ENCODE measurements around the gene ATP8A1.
A peak's percentile ranks its signal among the peaks of the same experiment; 100 is the strongest.
"Not testable (repeated sequence)": the region's sequence is repeated elsewhere in the genome, so short reads cannot be mapped to it uniquely, and the experiment has no call there.

ATP8A1 gene

GRCh38 chr4:42391355-42391664, 265.6 kb downstream of the ATP8A1 start:
- DNase-seq (ENCODE audit: extremely low read depth, insufficient read length), result no peak
- H3K27me3 ChIP-seq (replicated peaks; ENCODE audit: control insufficient read depth, insufficient read depth, low read length), result no peaks in the 10 kb centered on the region
- TF ChIP-seq CTCF (IDR thresholded peaks at IDR 0.05; ENCODE audit: insufficient read depth, low read length, poor library complexity, severe bottlenecking), result no peak
- H3K4me3 ChIP-seq (replicated peaks; ENCODE audit: low read depth, low read length), result no peak overlapping the region
- H3K36me3 ChIP-seq (ENCODE audit: control insufficient read depth, insufficient read depth, low read length), result no peaks in the 10 kb centered on the region

GRCh38 chr4:42390622-42391354, 266.1 kb downstream of the ATP8A1 start:
- DNase-seq (ENCODE audit: extremely low read depth, insufficient read length), result peak; percentile 18
- no peak overlapping the region for H3K4me3 ChIP-seq (replicated peaks; ENCODE audit: low read depth, low read length)
- no peak for TF ChIP-seq CTCF (IDR thresholded peaks at IDR 0.05; ENCODE audit: insufficient read depth, low read length, poor library complexity, severe bottlenecking)
- no peaks in the 10 kb centered on the region for H3K27me3 ChIP-seq (replicated peaks; ENCODE audit: control insufficient read depth, insufficient read depth, low read length)
- no peaks in the 10 kb centered on the region for H3K36me3 ChIP-seq (ENCODE audit: control insufficient read depth, insufficient read depth, low read length)

- no peaks in the 10 kb centered on the region for H3K36me3 ChIP-seq (ENCODE audit: control insufficient read depth, insufficient read depth, low read length)
- no peak for TF ChIP-seq CTCF (IDR thresholded peaks at IDR 0.05; ENCODE audit: insufficient read depth, low read length, poor library complexity, severe bottlenecking)
- DNase-seq (ENCODE audit: extremely low read depth, insufficient read length), result no peak
- no peaks in the 10 kb centered on the region for H3K27me3 ChIP-seq (replicated peaks; ENCODE audit: control insufficient read depth, insufficient read depth, low read length)
- no peak overlapping the region for H3K4me3 ChIP-seq (replicated peaks; ENCODE audit: low read depth, low read length)
Measured at GRCh38 chr4:42385516-42385915, 271.4 kb downstream of the ATP8A1 start.

GRCh38 chr4:42381666-42382065, 275.2 kb downstream of the ATP8A1 start:
- DNase-seq (ENCODE audit: extremely low read depth, insufficient read length), result no peak
- H3K27me3 ChIP-seq (replicated peaks; ENCODE audit: control insufficient read depth, insufficient read depth, low read length), result no peaks in the 10 kb centered on the region
- no peak overlapping the region for H3K4me3 ChIP-seq (replicated peaks; ENCODE audit: low read depth, low read length)
- TF ChIP-seq CTCF (IDR thresholded peaks at IDR 0.05; ENCODE audit: insufficient read depth, low read length, poor library complexity, severe bottlenecking), result no peak
- H3K36me3 ChIP-seq (ENCODE audit: control insufficient read depth, insufficient read depth, low read length), result no peaks in the 10 kb centered on the region

- H3K36me3 ChIP-seq (ENCODE audit: control insufficient read depth, insufficient read depth, low read length), result no peaks in the 10 kb centered on the region
- TF ChIP-seq CTCF (IDR thresholded peaks at IDR 0.05; ENCODE audit: insufficient read depth, low read length, poor library complexity, severe bottlenecking), result no peak
- H3K4me3 ChIP-seq (replicated peaks; ENCODE audit: low read depth, low read length), result no peak overlapping the region
- H3K27me3 ChIP-seq (replicated peaks; ENCODE audit: control insufficient read depth, insufficient read depth, low read length), result no peaks in the 10 kb centered on the region
- no peak for DNase-seq (ENCODE audit: extremely low read depth, insufficient read length)
Measured at GRCh38 chr4:42377497-42377896, 279.4 kb downstream of the ATP8A1 start.

GRCh38 chr4:42372303-42372702, 284.6 kb downstream of the ATP8A1 start:
- not testable (repeated sequence) for DNase-seq (ENCODE audit: extremely low read depth, insufficient read length); H3K36me3 ChIP-seq (ENCODE audit: control insufficient read depth, insufficient read depth, low read length); H3K27me3 ChIP-seq (replicated peaks; ENCODE audit: control insufficient read depth, insufficient read depth, low read length)

More at GRCh38 chr4:42372303-42372702, 284.6 kb downstream of the ATP8A1 start:
- not testable (repeated sequence) for H3K4me3 ChIP-seq (replicated peaks; ENCODE audit: low read depth, low read length)

Measured in GM06990 (cell line).